ENCODE measurements around the gene TYK2. TPM values are rescaled to one million over a fixed set of nuclear protein-coding genes. Genes with fewer than 3 reads are reported as not detected.

TYK2 gene
- total and polyA plus RNA-seq, 9 of the 15 experiments (the other 6 are each of a cell fraction or from before 2014, with no cell fraction given): 15.0 to 182 (median 85.9) TPM

GRCh38 chr19:10424011-10424637, 43.8 kb upstream of the TYK2 start (continued):
- TF ChIP-seq ZBTB12 (CRISPR knock-in tag; IDR thresholded peaks at IDR 0.05) (0 out of 2 replicates have a peak, but pooled peaks have one; percentile 6), RCOR1 (IDR thresholded peaks at IDR 0.05; ENCODE audit: borderline replicate concordance in 1 of 2, low read depth in 2 of 2, low read length in 2 of 2) (peak in 1 of 2 experiments; percentile 22; a peak in 1 of 4 replicates), CXXC5 (CRISPR knock-in tag; IDR thresholded peaks at IDR 0.05) (peak; percentile 77), HINFP (tag; conservative IDR thresholded peaks at IDR 0.05; ENCODE audit: low read depth) (peak; percentile 100), ZNF586 (CRISPR knock-in tag; conservative IDR thresholded peaks at IDR 0.05) (no peak), ZBTB7A (IDR thresholded peaks at IDR 0.05; ENCODE audit: borderline replicate concordance, control insufficient read depth, low read depth, low read length) (peak; percentile 92), MAZ (CRISPR knock-in tag; conservative IDR thresholded peaks at IDR 0.05 in 1 of 2, IDR thresholded peaks at IDR 0.05 in 1 of 2) (peak; percentile 69 to 88), PHF21A (IDR thresholded peaks at IDR 0.05; ENCODE audit: borderline replicate concordance, low read depth) (peak; percentile 52; the same call in 1 of the 2 replicates), PKNOX1 (IDR thresholded peaks at IDR 0.05) (peak; percentile 67), PATZ1 (CRISPR knock-in tag; IDR thresholded peaks at IDR 0.05; ENCODE audit: borderline replicate concordance) (no peak), GATAD2A (IDR thresholded peaks at IDR 0.05) (peak; percentile 93), NFRKB (IDR thresholded peaks at IDR 0.05; ENCODE audit: low read depth) (no peak), MEIS2 (IDR thresholded peaks at IDR 0.05; ENCODE audit: partially characterized antibody) (peak; percentile 69), EGR1 (conservative IDR thresholded peaks at IDR 0.05) (peak; percentile 52; the same call in 1 of the 2 replicates), GABPB1 (CRISPR knock-in tag; IDR thresholded peaks at IDR 0.05) (peak; percentile 77), ETS1 (conservative IDR thresholded peaks at IDR 0.05; ENCODE audit: control insufficient read depth, low read depth, low read length) (peak; percentile 50; the same call in 1 of the 2 replicates), PCBP1 (IDR thresholded peaks at IDR 0.05; ENCODE audit: low read depth, low read length, poor library complexity, severe bottlenecking) (no peak)

Measured in K562 (cell line).